ENCODE data around the gene TMBIM1.

TMBIM1 gene

GRCh38 chr2:218236829-218237228 lies 55.5 kb downstream of the TMBIM1 start:
- DNase-seq (ENCODE audit: low read depth) = no peak
- TF ChIP-seq CTCF (IDR thresholded peaks at IDR 0.05; ENCODE audit: insufficient read depth, low read depth, low read length, missing control alignments) = no peak
- H3K4me3 ChIP-seq (ENCODE audit: low read depth, low read length) = no peak overlapping the region

- DNase-seq (ENCODE audit: low read depth) = no peak
- H3K4me3 ChIP-seq (ENCODE audit: low read depth, low read length) = no peak overlapping the region
- TF ChIP-seq CTCF (IDR thresholded peaks at IDR 0.05; ENCODE audit: insufficient read depth, low read depth, low read length, missing control alignments) = no peak
Measured at GRCh38 chr2:218235017-218235416, 57.3 kb downstream of the TMBIM1 start.

GRCh38 chr2:218234521-218234920 lies 57.8 kb downstream of the TMBIM1 start:
- no peak for TF ChIP-seq CTCF (IDR thresholded peaks at IDR 0.05; ENCODE audit: insufficient read depth, low read depth, low read length, missing control alignments)
- no peak overlapping the region for H3K4me3 ChIP-seq (ENCODE audit: low read depth, low read length)
- DNase-seq (ENCODE audit: low read depth) = no peak

GRCh38 chr2:218233543-218233942 lies 58.8 kb downstream of the TMBIM1 start:
- no peak overlapping the region for H3K4me3 ChIP-seq (ENCODE audit: low read depth, low read length)
- TF ChIP-seq CTCF (IDR thresholded peaks at IDR 0.05; ENCODE audit: insufficient read depth, low read depth, low read length, missing control alignments) = no peak
- DNase-seq (ENCODE audit: low read depth) = no peak

- DNase-seq (ENCODE audit: low read depth) = peak; percentile 56
- no peak overlapping the region for H3K4me3 ChIP-seq (ENCODE audit: low read depth, low read length)
- TF ChIP-seq CTCF (IDR thresholded peaks at IDR 0.05; ENCODE audit: insufficient read depth, low read depth, low read length, missing control alignments) = peak; percentile 15
Measured at GRCh38 chr2:218230882-218231281, 61.4 kb downstream of the TMBIM1 start.

- no peak for TF ChIP-seq CTCF (IDR thresholded peaks at IDR 0.05; ENCODE audit: insufficient read depth, low read depth, low read length, missing control alignments)
- peak overlapping the region; percentile 19; the same call in 1 of the 2 replicates for H3K4me3 ChIP-seq (ENCODE audit: low read depth, low read length)
- DNase-seq (ENCODE audit: low read depth) = peak; percentile 38
Measured at GRCh38 chr2:218229851-218230250, 62.5 kb downstream of the TMBIM1 start.

- peak; percentile 88 for DNase-seq (ENCODE audit: low read depth)
- H3K4me3 ChIP-seq (ENCODE audit: low read depth, low read length) = peak overlapping the region; percentile 20; the same call in 1 of the 2 replicates
- TF ChIP-seq CTCF (IDR thresholded peaks at IDR 0.05; ENCODE audit: insufficient read depth, low read depth, low read length, missing control alignments) = no peak
Measured at GRCh38 chr2:218229239-218229638, 63.1 kb downstream of the TMBIM1 start.

Measured in GM12865 (cell line).